VCaP (cell line): ENCODE data around the gene IREB2.

Experiments
- H3K27ac ChIP-seq: fragments of 450-650 bp; 2 replicates; pipeline ENCODE4 v1.5.1; 2017
- CTCF ChIP-seq: fragments of 450-650 bp; conservative IDR thresholded peaks from 2 replicates; pipeline ENCODE4 v1.5.1; 2017; ENCODE audit warnings: mild to moderate bottlenecking, moderate library complexity

Gene IREB2

GRCh38 chr15:78540141-78540870, 102.3 kb downstream of the IREB2 start, which contains the start of gene PSMA4:
Gene PSMA4 (plus strand): TSS chr15:78540444. CDS start chr15:78541928, 1,484 bp downstream.
- TF ChIP-seq CTCF, result 0 out of 2 replicates have a peak, but pooled peaks have one; percentile 13

DNA sequence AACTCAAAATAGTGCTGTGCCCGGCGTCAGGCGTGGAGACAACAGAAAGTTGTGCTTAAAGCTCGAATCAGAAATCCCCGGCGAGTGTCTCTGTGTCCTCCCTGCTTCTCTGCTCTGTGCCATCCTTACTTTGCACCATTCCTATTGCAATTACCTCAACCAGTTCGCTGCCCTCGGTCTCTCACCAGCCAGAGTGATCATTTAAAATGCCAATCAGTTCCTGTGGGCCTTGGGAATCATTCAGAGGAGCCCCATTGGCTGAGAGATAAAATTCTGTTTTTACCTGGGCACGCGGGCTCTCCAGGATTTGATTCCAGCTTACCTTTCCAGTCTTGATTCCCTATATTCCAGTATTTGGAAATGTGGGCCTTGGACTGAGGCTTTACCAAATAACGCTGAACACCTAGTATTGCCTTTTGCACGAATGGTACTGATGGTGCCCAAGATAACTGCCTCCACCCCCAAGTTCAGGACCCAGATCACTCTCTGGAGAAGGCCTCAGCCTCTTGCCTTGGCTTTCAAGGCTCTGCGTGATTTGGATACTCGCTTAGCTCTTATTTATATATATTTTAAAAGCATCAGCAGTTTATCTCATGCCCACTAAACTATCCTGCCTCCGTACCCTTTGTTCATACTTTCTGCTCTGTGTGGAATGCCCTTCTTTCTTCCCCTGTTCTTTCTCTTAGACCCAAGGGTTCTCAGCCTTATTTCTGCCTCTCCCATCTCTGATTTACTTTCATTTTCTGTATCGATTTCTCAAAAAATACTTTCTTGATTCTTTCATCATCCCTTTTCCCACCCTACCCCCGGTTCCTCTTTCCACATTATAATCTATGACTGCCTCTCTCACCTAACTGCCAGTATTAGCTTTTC, 103.1 kb downstream of the IREB2 start:
- peak overlapping the region; percentile 94 for H3K27ac ChIP-seq
- no peak for TF ChIP-seq CTCF

More at GRCh38 chr15:78540141-78540870, 102.3 kb downstream of the IREB2 start, which contains the start of gene PSMA4:
- peak within 1 kb of the TSS; percentile 94 for H3K27ac ChIP-seq

GRCh38 chr15:78541744-78542034, 103.7 kb downstream of the IREB2 start:
- peak overlapping the region; percentile 94 for H3K27ac ChIP-seq
- TF ChIP-seq CTCF, result no peak

DNA sequence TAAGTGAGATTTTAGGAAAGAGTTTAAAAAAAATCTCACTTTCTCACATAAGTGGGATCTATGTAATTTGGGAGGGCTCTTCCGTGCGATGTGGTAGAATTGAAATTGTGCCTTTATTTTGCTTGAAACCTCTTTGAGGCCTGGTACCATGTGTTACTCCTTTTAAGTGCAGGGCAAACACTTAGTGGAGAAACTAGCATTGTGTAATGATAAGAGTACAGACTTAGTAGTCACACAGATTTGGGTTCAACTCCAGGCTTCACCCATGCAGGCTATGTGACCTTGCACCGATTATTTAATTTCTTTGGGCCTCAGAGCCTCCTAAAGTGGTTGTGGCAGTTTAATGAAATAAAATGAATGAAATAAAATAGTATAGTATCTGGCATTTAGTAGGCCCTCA, 104.6 kb downstream of the IREB2 start:
- no peak for TF ChIP-seq CTCF
- H3K27ac ChIP-seq, result peak overlapping the region; percentile 94

GRCh38 chr15:78550194-78550593, 112.2 kb downstream of the IREB2 start:
- H3K27ac ChIP-seq, result no peak overlapping the region
- TF ChIP-seq CTCF, result no peak

- H3K27ac ChIP-seq, result no peak overlapping the region
- no peak for TF ChIP-seq CTCF
These were observed 112.8 kb downstream of the IREB2 start for GRCh38 chr15:78550815-78551214.
